Measurements from ENCODE around the gene LRMDA. TPM values are rescaled to one million over a fixed set of nuclear protein-coding genes. Genes with fewer than 3 reads are reported as not detected.

Gene LRMDA
- polyA plus RNA-seq, 2 of the 4 experiments (the other 2 are of a cell fraction), result 4.6 to 5.2 TPM

GRCh38 chr10:75899816-75900390, 468.5 kb downstream of the LRMDA start:
- H3K4me3 ChIP-seq, result no peak overlapping the region
- no peak overlapping the region for H3K27ac ChIP-seq
- ATAC-seq (no peak), DNase-seq (ENCODE audit: low read depth in 1 of 2, low spot score in 1 of 2) (no peak), FAIRE-seq (no peak)
- H3K9me3 ChIP-seq, result no peaks in the 10 kb centered on the region
- ChIA-PET CTCF (no interaction called here), POLR2A (no interaction called here)
- TF ChIP-seq KDM1A (IDR thresholded peaks at IDR 0.05; ENCODE audit: low read depth), result no peak
- no peak for TF ChIP-seq CHD2 (IDR thresholded peaks at IDR 0.05; ENCODE audit: low read length, partially characterized antibody)
- no peak for TF ChIP-seq PBX3 (IDR thresholded peaks at IDR 0.05)
- TF ChIP-seq JUN (IDR thresholded peaks at IDR 0.05), result no peak
- TF ChIP-seq MAFK (IDR thresholded peaks at IDR 0.05; ENCODE audit: partially characterized antibody), result no peak
- TF ChIP-seq CTCF (IDR thresholded peaks at IDR 0.05), result no peak
- no peak for TF ChIP-seq BCL3 (IDR thresholded peaks at IDR 0.05)
- TF ChIP-seq HOXB5 (CRISPR knock-in tag; IDR thresholded peaks at IDR 0.05), result no peak
- TF ChIP-seq RNF2 (IDR thresholded peaks at IDR 0.05; ENCODE audit: borderline replicate concordance, low read depth), result no peak
- TF ChIP-seq POLR2A (IDR thresholded peaks at IDR 0.05; ENCODE audit: low read length), result no peak
- TF ChIP-seq KDM5A (IDR thresholded peaks at IDR 0.05), result no peak
- no peak for TF ChIP-seq ESRRA (IDR thresholded peaks at IDR 0.05; ENCODE audit: borderline replicate concordance, low read length)
- no peak for TF ChIP-seq E2F6 (IDR thresholded peaks at IDR 0.05; ENCODE audit: borderline replicate concordance, low read depth)
- no peak for TF ChIP-seq EHMT2 (IDR thresholded peaks at IDR 0.05; ENCODE audit: low read depth)
- TF ChIP-seq HDAC2 (IDR thresholded peaks at IDR 0.05), result no peak
- no peak for TF ChIP-seq HOXA7 (CRISPR knock-in tag; IDR thresholded peaks at IDR 0.05)
- TF ChIP-seq CBX8 (IDR thresholded peaks at IDR 0.05), result no peak
- no peak for TF ChIP-seq FOSB (CRISPR knock-in tag; IDR thresholded peaks at IDR 0.05)
- TF ChIP-seq FOSL2 (IDR thresholded peaks at IDR 0.05), result no peak
- no peak for TF ChIP-seq FOSL2 (CRISPR knock-in tag; IDR thresholded peaks at IDR 0.05)
- WGBS (ENCODE audit: missing lambda C conversion rate), result 69% methylated on average over 3 of the region's 3 CpGs
- no peaks in the 10 kb centered on the region for H3K4me1 ChIP-seq
- no peak overlapping the region for H3K4me2 ChIP-seq

- POLR2A ChIA-PET, result no interaction called here
- WGBS (ENCODE audit: missing lambda C conversion rate), result 40% methylated on average over 5 of the region's 5 CpGs
- Histone ChIP-seq H3K9me3 (no peaks in the 10 kb centered on the region), H3K4me1 (no peaks in the 10 kb centered on the region), H3K4me3 (no peak overlapping the region), H3K4me2 (no peak overlapping the region), H3K27ac (no peak overlapping the region)
- no peak for TF ChIP-seq RARB (CRISPR knock-in tag; IDR thresholded peaks at IDR 0.05)
- TF ChIP-seq NPAS2 (CRISPR knock-in tag; IDR thresholded peaks at IDR 0.05; ENCODE audit: borderline replicate concordance), result no peak
- TF ChIP-seq RFX5 (IDR thresholded peaks at IDR 0.05), result no peak
- TF ChIP-seq EHMT2 (IDR thresholded peaks at IDR 0.05; ENCODE audit: low read depth), result no peak
- TF ChIP-seq HEYL (CRISPR knock-in tag; IDR thresholded peaks at IDR 0.05), result no peak
- TF ChIP-seq ZNF302 (CRISPR knock-in tag; IDR thresholded peaks at IDR 0.05), result no peak
- TF ChIP-seq POLR2AphosphoS2 (conservative IDR thresholded peaks at IDR 0.05; ENCODE audit: low read length), result no peak
- no peak for TF ChIP-seq BCL3 (IDR thresholded peaks at IDR 0.05)
- no peak for TF ChIP-seq KDM1A (IDR thresholded peaks at IDR 0.05; ENCODE audit: low read depth)
- CTCF ChIA-PET, result interaction anchor here (1.3 kb wide), 1 partner anchor 134 kb away, joined by 6 read pairs; no protein-coding TSS in a partner anchor
- FAIRE-seq (no peak), ATAC-seq (no peak), DNase-seq (ENCODE audit: low read depth in 1 of 2, low spot score in 1 of 2) (no peak)
Measured at GRCh38 chr10:75902816-75903215, 471.4 kb downstream of the LRMDA start.

All from A549 (cell line).